Embryonic facial prominence (tissue), 1 donor: ENCODE data around the gene RNF121.

ENCODE experiments used
- DNase-seq: peaks from one replicate; pipeline ENCODE4 v3.0.0-alpha.2; 2016; ENCODE audit errors: extremely low spot score

The RNF121 gene

GRCh38 chr11:72005347-72006260 lies 76.8 kb downstream of the RNF121 start:
- DNase-seq: no peak

GRCh38 chr11:72006309-72007088 lies 77.7 kb downstream of the RNF121 start:
- no peak for DNase-seq

- DNase-seq: no peak
Measured at GRCh38 chr11:72007089-72007476, 78.2 kb downstream of the RNF121 start.

- no peak for DNase-seq
Measured at GRCh38 chr11:72007587-72007986, 78.7 kb downstream of the RNF121 start.

GRCh38 chr11:72008728-72009127 lies 79.9 kb downstream of the RNF121 start:
- no peak for DNase-seq

- DNase-seq: no peak
Measured at GRCh38 chr11:72009156-72009555, 80.3 kb downstream of the RNF121 start.

GRCh38 chr11:72010529-72011233 lies 81.8 kb downstream of the RNF121 start:
- no peak for DNase-seq

- no peak for DNase-seq
Measured at GRCh38 chr11:72012091-72012630, 83.3 kb downstream of the RNF121 start.

GRCh38 chr11:72012897-72013721 lies 84.3 kb downstream of the RNF121 start:
- DNase-seq: no peak

GRCh38 chr11:72013765-72014711 lies 85.2 kb downstream of the RNF121 start:
- no peak for DNase-seq

GRCh38 chr11:72014761-72015320 lies 86.0 kb downstream of the RNF121 start:
- no peak for DNase-seq

GRCh38 chr11:72015511-72016061 lies 86.7 kb downstream of the RNF121 start:
- DNase-seq: no peak

GRCh38 chr11:72018171-72018570 lies 89.3 kb downstream of the RNF121 start:
- DNase-seq: no peak

GRCh38 chr11:72023335-72023734 lies 94.5 kb downstream of the RNF121 start:
- no peak for DNase-seq

GRCh38 chr11:72024069-72024754 lies 95.4 kb downstream of the RNF121 start:
- DNase-seq: no peak

- DNase-seq: no peak
Measured at GRCh38 chr11:72026090-72026489, 97.2 kb downstream of the RNF121 start.

GRCh38 chr11:72030472-72031045 lies 101.7 kb downstream of the RNF121 start:
- no peak for DNase-seq

- no peak for DNase-seq
Measured at GRCh38 chr11:72036687-72037086, 107.8 kb downstream of the RNF121 start.
